Measurements from ENCODE around the gene MXD1. TPM values are rescaled to one million over a fixed set of nuclear protein-coding genes. Genes with fewer than 3 reads are reported as not detected.

MXD1 gene
- total RNA-seq, 1 experiment from 2014 or later = 1.5 TPM

DNA sequence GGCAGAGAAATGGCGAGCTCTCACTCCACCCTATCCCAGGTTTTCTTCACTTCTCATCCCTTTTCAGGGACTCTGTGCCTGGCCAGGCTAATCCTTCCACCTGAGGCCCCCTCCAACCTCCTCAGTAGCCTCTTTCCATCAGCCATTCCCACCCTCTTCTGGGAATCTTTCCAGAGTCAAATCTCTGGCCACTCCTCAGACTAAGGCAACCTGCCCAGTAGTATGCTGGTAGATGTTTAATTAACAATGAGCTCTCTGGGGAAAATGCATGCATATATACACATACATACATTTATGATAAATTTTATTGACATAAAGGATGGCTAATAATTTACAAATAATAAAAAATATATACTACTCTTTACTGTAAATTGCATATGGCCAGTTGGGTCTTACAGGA, 57.9 kb downstream of the MXD1 start (continued):
- TF ChIP-seq, protein P1, sequence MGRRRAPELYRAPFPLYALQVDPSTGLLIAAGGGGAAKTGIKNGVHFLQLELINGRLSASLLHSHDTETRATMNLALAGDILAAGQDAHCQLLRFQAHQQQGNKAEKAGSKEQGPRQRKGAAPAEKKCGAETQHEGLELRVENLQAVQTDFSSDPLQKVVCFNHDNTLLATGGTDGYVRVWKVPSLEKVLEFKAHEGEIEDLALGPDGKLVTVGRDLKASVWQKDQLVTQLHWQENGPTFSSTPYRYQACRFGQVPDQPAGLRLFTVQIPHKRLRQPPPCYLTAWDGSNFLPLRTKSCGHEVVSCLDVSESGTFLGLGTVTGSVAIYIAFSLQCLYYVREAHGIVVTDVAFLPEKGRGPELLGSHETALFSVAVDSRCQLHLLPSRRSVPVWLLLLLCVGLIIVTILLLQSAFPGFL (CRISPR knock-in tag; IDR thresholded peaks at IDR 0.05; ENCODE audit: borderline replicate concordance) = no peak
- no peak for TF ChIP-seq ZBTB21 (CRISPR knock-in tag; IDR thresholded peaks at IDR 0.05; ENCODE audit: borderline replicate concordance)
- no peak for TF ChIP-seq ZNF671 (CRISPR knock-in tag; IDR thresholded peaks at IDR 0.05)

DNA sequence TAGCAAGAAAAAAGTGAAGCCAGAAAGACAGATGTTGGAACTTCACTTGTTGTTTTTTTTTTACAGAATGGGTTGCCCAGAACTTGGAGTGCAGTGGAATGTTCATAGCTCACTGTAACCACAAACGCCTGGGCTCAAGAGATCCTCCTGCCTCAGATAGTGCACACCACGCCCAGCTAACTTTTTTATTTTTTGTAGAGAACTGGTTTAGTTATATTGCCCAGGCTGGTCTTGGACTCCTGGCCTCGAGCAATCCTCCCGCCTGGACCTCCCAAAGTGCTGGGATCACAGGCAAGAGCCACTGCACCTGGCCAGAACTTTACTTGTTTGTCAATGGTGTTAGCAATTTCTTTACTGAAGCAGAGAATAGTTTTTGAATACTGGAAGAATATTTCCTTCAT, 58.4 kb downstream of the MXD1 start:
- no peaks in the 10 kb centered on the region for H3K36me3 Mint-ChIP-seq
- H3K9me3 Mint-ChIP-seq = no peaks in the 10 kb centered on the region
- no peak overlapping the region for H3K4me3 Mint-ChIP-seq
- TF ChIP-seq MXD4 (CRISPR knock-in tag; IDR thresholded peaks at IDR 0.05; ENCODE audit: borderline replicate concordance) (no peak), SP1 (CRISPR knock-in tag; conservative IDR thresholded peaks at IDR 0.05) (no peak), TP53 (CRISPR knock-in tag; IDR thresholded peaks at IDR 0.05) (no peak)
- TF ChIP-seq, protein P2, sequence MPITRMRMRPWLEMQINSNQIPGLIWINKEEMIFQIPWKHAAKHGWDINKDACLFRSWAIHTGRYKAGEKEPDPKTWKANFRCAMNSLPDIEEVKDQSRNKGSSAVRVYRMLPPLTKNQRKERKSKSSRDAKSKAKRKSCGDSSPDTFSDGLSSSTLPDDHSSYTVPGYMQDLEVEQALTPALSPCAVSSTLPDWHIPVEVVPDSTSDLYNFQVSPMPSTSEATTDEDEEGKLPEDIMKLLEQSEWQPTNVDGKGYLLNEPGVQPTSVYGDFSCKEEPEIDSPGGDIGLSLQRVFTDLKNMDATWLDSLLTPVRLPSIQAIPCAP (CRISPR knock-in tag; IDR thresholded peaks at IDR 0.05) = no peak
- TF ChIP-seq, protein P3, sequence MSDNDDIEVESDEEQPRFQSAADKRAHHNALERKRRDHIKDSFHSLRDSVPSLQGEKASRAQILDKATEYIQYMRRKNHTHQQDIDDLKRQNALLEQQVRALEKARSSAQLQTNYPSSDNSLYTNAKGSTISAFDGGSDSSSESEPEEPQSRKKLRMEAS (CRISPR knock-in tag; IDR thresholded peaks at IDR 0.05) = no peak
- no peaks in the 10 kb centered on the region; the same call in none of the 2 replicates for H3K27me3 Mint-ChIP-seq (ENCODE audit: low read depth)
- DNase-seq (ENCODE audit: low spot score) (no peak), ATAC-seq (no peak)
- no peak overlapping the region for H3K27ac Mint-ChIP-seq
- ChIA-PET POLR2A (no interaction called here), CTCF (no interaction called here)
- peaks cover 15% of the 10 kb centered on the region for H3K4me1 Mint-ChIP-seq

DNA sequence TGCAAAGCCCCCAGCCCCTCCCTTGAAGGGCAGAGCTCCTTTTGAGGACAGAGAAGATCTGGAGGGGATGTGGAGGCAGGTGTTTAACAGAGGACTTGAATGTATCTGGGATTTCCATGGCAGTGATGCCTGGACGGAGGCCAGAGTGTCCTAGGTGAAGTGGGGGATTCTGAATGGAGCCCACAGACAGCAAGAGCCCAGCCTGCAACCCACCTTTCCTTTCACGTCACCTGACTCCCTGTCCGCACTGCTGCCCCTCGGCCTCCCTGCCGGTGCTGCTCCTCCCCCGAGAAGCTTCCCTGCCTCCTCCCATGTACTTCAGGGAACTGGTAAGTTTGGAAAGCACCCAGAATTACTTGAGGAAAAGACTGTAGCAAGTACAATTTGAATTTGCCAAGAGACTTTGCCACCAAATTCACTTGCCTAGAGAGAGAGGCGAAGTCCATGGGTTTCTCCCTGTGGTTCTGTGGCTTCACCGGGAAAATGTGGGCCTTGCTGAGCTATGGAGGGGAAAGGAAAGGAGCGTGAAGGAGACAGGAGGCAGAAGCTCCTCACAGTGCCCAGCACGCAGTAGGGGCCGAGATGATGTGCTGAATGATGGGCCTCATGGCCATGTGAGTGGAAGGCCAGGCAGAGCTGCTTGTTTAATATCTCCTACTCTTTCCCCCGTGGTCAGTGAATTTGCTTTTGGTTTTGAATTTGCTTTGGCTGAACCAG, 60.4 kb downstream of the MXD1 start:
- DNase-seq (ENCODE audit: low spot score) = no peak
- POLR2A ChIA-PET = no interaction called here
- TF ChIP-seq FOXJ3 (CRISPR knock-in tag; IDR thresholded peaks at IDR 0.05; ENCODE audit: borderline replicate concordance) (no peak), TCF7 (CRISPR knock-in tag; IDR thresholded peaks at IDR 0.05; ENCODE audit: low read depth) (no peak), ZNF416 (CRISPR knock-in tag; IDR thresholded peaks at IDR 0.05) (no peak), SMAD3 (CRISPR knock-in tag; IDR thresholded peaks at IDR 0.05; ENCODE audit: borderline replicate concordance) (no peak), NFYB (CRISPR knock-in tag; conservative IDR thresholded peaks at IDR 0.05; ENCODE audit: low read depth) (no peak), GABPB1 (CRISPR knock-in tag; IDR thresholded peaks at IDR 0.05) (no peak), HMGA2 (CRISPR knock-in tag; IDR thresholded peaks at IDR 0.05) (no peak)
- TF ChIP-seq, protein P4, sequence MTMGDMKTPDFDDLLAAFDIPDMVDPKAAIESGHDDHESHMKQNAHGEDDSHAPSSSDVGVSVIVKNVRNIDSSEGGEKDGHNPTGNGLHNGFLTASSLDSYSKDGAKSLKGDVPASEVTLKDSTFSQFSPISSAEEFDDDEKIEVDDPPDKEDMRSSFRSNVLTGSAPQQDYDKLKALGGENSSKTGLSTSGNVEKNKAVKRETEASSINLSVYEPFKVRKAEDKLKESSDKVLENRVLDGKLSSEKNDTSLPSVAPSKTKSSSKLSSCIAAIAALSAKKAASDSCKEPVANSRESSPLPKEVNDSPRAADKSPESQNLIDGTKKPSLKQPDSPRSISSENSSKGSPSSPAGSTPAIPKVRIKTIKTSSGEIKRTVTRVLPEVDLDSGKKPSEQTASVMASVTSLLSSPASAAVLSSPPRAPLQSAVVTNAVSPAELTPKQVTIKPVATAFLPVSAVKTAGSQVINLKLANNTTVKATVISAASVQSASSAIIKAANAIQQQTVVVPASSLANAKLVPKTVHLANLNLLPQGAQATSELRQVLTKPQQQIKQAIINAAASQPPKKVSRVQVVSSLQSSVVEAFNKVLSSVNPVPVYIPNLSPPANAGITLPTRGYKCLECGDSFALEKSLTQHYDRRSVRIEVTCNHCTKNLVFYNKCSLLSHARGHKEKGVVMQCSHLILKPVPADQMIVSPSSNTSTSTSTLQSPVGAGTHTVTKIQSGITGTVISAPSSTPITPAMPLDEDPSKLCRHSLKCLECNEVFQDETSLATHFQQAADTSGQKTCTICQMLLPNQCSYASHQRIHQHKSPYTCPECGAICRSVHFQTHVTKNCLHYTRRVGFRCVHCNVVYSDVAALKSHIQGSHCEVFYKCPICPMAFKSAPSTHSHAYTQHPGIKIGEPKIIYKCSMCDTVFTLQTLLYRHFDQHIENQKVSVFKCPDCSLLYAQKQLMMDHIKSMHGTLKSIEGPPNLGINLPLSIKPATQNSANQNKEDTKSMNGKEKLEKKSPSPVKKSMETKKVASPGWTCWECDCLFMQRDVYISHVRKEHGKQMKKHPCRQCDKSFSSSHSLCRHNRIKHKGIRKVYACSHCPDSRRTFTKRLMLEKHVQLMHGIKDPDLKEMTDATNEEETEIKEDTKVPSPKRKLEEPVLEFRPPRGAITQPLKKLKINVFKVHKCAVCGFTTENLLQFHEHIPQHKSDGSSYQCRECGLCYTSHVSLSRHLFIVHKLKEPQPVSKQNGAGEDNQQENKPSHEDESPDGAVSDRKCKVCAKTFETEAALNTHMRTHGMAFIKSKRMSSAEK (CRISPR knock-in tag; IDR thresholded peaks at IDR 0.05; ENCODE audit: borderline replicate concordance) = no peak
- Mint-ChIP-seq H3K4me1 (peaks cover 20% of the 10 kb centered on the region), H3K36me3 (no peaks in the 10 kb centered on the region), H3K9me3 (no peaks in the 10 kb centered on the region), H3K4me3 (no peak overlapping the region), H3K27me3 (ENCODE audit: low read depth) (no peaks in the 10 kb centered on the region), H3K27ac (peak overlapping the region; percentile 47)
- CTCF ChIA-PET = interaction anchor here (0.9 to 1.1 kb wide), 2 partner anchors 96 to 250 kb away, joined by 3 to 6 read pairs; no protein-coding TSS in a partner anchor
- peak; percentile 27; the same call in 1 of the 2 replicates for ATAC-seq

All from WTC11 (cell line).